DND-41 (cell line): Measurements from ENCODE around the gene MLX.

ENCODE experiments used
- EZH2 ChIP-seq: IDR thresholded peaks from 3 replicates; pipeline ENCODE4 v1.6.1; 2012; ENCODE audit warnings: borderline replicate concordance, low read depth, mild to moderate bottlenecking, moderate library complexity, low read length, inconsistent platforms; ENCODE audit not compliant: severe bottlenecking
- TF ChIP-seq, protein P1 (sequence below): IDR thresholded peaks from 2 replicates; pipeline ENCODE4 v1.5.1; 2012; ENCODE audit warnings: borderline replicate concordance, low read length, moderate library complexity, mild to moderate bottlenecking; ENCODE audit not compliant: poor library complexity, severe bottlenecking; ENCODE audit errors: extremely low read depth

DNA sequence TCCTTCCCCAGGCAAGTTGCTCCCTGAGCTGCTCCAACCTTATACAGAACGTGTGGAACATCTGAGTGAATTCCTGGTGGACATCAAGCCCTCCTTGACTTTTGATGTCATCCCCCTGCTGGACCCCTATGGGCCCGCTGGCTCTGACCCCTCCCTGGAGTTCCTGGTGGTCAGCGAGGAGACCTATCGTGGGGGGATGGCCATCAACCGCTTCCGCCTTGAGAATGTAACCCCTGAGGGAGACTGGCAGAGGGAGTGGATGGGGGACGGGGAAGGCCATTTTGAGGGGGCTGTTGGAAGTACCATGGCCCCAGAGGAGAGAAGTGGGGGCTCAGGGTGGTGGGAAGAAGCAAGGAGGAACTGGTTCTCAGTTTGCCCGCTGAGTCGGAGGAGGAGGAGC, 3.0 kb upstream of the MLX start:
- TF ChIP-seq, protein P1, sequence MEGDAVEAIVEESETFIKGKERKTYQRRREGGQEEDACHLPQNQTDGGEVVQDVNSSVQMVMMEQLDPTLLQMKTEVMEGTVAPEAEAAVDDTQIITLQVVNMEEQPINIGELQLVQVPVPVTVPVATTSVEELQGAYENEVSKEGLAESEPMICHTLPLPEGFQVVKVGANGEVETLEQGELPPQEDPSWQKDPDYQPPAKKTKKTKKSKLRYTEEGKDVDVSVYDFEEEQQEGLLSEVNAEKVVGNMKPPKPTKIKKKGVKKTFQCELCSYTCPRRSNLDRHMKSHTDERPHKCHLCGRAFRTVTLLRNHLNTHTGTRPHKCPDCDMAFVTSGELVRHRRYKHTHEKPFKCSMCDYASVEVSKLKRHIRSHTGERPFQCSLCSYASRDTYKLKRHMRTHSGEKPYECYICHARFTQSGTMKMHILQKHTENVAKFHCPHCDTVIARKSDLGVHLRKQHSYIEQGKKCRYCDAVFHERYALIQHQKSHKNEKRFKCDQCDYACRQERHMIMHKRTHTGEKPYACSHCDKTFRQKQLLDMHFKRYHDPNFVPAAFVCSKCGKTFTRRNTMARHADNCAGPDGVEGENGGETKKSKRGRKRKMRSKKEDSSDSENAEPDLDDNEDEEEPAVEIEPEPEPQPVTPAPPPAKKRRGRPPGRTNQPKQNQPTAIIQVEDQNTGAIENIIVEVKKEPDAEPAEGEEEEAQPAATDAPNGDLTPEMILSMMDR = no peak
- TF ChIP-seq EZH2 = no peak
